ENCODE data around the gene G6PC3. TPM values are rescaled to one million over a fixed set of nuclear protein-coding genes. Genes with fewer than 3 reads are reported as not detected.

Gene G6PC3
- polyA plus RNA-seq, 2 donors = 36.3 to 43.5 TPM

DNA sequence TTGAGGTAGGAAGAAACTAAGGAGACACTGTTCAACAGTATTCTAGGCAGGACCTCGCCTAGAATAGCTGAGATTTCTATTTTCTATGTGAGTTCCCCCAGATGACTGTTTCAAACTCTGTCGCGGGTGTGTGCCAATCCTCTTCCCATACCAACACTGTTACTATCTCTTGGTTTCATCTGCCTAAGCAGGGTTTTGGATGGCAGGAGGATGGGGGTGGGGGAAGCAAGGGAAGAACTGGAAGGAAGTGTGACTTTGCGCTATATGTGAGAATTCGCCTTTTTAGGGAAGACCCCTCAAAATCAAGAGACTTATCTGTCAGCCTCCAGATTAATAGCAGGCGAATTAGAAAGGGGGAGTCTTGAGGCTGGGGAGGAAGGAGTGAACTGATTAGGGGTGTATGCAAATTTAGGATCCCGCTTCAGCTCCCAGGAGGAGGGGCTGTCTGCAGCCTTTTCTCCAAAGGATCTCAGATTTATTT is 521 bp upstream of the G6PC3 start:
- peak overlapping the region; percentile 93 to 95 for H3K27ac ChIP-seq (ENCODE audit: low read depth in 2 of 2, low read length in 1 of 2)
- peaks cover 0 to 8% of the 10 kb centered on the region in 2 donors for H3K4me1 ChIP-seq (ENCODE audit: control insufficient read depth in 2 of 2, insufficient read depth in 2 of 2, low read length in 1 of 2)
- no peaks in the 10 kb centered on the region for H3K27me3 ChIP-seq (ENCODE audit: control insufficient read depth in 1 of 2, insufficient read depth in 2 of 2, low read length in 2 of 2)
- peaks cover 4 to 6% of the 10 kb centered on the region in 2 donors for H3K36me3 ChIP-seq (ENCODE audit: control insufficient read depth in 2 of 2, insufficient read depth in 2 of 2, low read length in 1 of 2)
- peak overlapping the region in 1 of 2 donors; percentile 64 for H3K4me3 ChIP-seq (ENCODE audit: low read depth in 1 of 2, low read length in 2 of 2)
- WGBS, 2 donors = 23 to 32% methylated on average over 7 of the region's 7 CpGs
- H3K9me3 ChIP-seq (ENCODE audit: control insufficient read depth in 2 of 2, insufficient read depth in 1 of 2, low read depth in 1 of 2, low read length in 1 of 2) = no peaks in the 10 kb centered on the region

DNA sequence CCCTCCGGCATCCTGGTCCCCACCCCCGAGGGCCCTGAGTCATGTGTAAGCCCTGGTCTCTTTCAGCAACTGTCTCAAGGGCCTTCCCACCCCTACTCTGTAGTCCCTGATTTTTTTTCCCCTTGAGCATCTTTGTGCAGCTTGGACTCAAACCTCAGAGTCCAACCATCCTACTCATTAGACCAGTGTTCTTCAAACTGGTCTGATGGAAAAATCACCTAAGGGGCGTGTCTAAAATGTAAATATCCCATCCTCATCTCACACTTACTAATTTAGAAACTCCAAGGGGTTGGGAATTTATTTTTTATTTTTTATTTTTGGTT is 624 bp downstream of the G6PC3 start:
- H3K4me3 ChIP-seq (ENCODE audit: low read depth in 1 of 2, low read length in 2 of 2) = peak overlapping the region; percentile 64 to 68
- 3 to 4% methylated on average over 3 of the region's 3 CpGs for WGBS, 2 donors
- H3K4me1 ChIP-seq (ENCODE audit: control insufficient read depth in 2 of 2, insufficient read depth in 2 of 2, low read length in 1 of 2) = peaks cover 0 to 9% of the 10 kb centered on the region in 2 donors
- peak overlapping the region; percentile 93 to 95 for H3K27ac ChIP-seq (ENCODE audit: low read depth in 2 of 2, low read length in 1 of 2)
- H3K27me3 ChIP-seq (ENCODE audit: control insufficient read depth in 1 of 2, insufficient read depth in 2 of 2, low read length in 2 of 2) = no peaks in the 10 kb centered on the region
- peaks cover 7 to 15% of the 10 kb centered on the region in 2 donors for H3K36me3 ChIP-seq (ENCODE audit: control insufficient read depth in 2 of 2, insufficient read depth in 2 of 2, low read length in 1 of 2)
- H3K9me3 ChIP-seq (ENCODE audit: control insufficient read depth in 2 of 2, insufficient read depth in 1 of 2, low read depth in 1 of 2, low read length in 1 of 2) = no peaks in the 10 kb centered on the region

DNA sequence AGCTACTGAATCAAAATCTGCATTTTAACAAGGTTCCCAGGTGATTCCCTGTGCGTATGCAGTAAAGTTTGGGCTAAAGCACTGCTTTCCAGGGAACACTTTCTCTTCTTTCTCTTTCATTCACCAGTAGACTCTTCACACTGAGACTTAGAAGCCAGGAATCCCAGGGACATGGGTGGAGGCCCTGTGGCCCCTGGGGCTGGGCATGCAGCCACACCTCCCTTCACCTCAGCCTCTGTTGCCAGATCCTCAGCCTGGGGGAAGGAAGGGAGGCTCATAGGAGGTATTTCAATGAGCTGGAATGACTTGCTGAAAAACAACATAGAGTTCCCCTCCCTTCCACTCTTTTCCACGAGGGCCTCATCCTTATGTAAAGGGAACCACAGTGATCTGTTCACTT is 1.2 kb downstream of the G6PC3 start:
- peak overlapping the region in 1 of 2 donors; percentile 64 for H3K4me3 ChIP-seq (ENCODE audit: low read depth in 1 of 2, low read length in 2 of 2)
- H3K36me3 ChIP-seq (ENCODE audit: control insufficient read depth in 2 of 2, insufficient read depth in 2 of 2, low read length in 1 of 2) = peaks cover 7 to 21% of the 10 kb centered on the region in 2 donors
- 28 to 43% methylated on average over 2 of the region's 2 CpGs for WGBS, 2 donors
- no peaks in the 10 kb centered on the region for H3K9me3 ChIP-seq (ENCODE audit: control insufficient read depth in 2 of 2, insufficient read depth in 1 of 2, low read depth in 1 of 2, low read length in 1 of 2)
- no peaks in the 10 kb centered on the region for H3K27me3 ChIP-seq (ENCODE audit: control insufficient read depth in 1 of 2, insufficient read depth in 2 of 2, low read length in 2 of 2)
- peaks cover 0 to 9% of the 10 kb centered on the region in 2 donors for H3K4me1 ChIP-seq (ENCODE audit: control insufficient read depth in 2 of 2, insufficient read depth in 2 of 2, low read length in 1 of 2)
- H3K27ac ChIP-seq (ENCODE audit: low read depth in 2 of 2, low read length in 1 of 2) = peak overlapping the region; percentile 51 to 60

DNA sequence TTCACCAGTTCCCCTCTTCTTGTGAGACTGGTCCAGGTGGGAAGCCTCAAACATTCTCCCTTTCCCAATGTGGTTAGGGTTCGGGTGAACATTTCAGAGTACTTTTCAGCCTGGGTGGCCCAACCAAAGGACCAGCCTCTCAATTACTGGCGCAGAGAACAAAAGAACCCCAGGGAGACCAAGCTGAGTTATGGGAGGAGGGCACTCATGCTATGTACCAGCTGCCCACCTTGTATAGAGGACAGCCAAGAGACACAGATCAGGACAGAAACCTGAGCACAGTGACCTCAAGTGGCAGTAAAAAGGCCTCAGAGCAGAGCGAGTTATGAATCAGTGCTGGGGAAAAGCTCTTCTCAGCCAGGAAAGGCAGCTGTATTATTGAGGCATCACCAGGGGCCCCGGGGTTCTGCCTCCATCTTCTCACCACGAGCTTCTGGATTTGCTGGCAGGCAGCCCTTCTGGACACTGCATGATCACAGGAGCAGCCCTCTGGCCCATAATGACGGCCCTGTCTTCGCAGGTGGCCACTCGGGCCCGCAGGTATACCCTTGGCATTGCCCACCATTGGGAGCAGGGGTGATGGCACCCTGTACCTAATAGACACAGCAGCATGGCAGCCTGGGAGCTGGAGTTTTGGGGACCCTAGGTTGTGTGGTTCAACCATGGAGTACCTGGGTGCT is 3.8 kb downstream of the G6PC3 start:
- WGBS, 2 donors = 83 to 87% methylated on average over 9 of the region's 9 CpGs
- H3K36me3 ChIP-seq (ENCODE audit: control insufficient read depth in 2 of 2, insufficient read depth in 2 of 2, low read length in 1 of 2) = peaks cover 12 to 42% of the 10 kb centered on the region in 2 donors
- no peaks in the 10 kb centered on the region for H3K9me3 ChIP-seq (ENCODE audit: control insufficient read depth in 2 of 2, insufficient read depth in 1 of 2, low read depth in 1 of 2, low read length in 1 of 2)
- H3K27me3 ChIP-seq (ENCODE audit: control insufficient read depth in 1 of 2, insufficient read depth in 2 of 2, low read length in 2 of 2) = no peaks in the 10 kb centered on the region
- H3K4me3 ChIP-seq (ENCODE audit: low read depth in 1 of 2, low read length in 2 of 2) = no peak overlapping the region
- no peak overlapping the region for H3K27ac ChIP-seq (ENCODE audit: low read depth in 2 of 2, low read length in 1 of 2)
- H3K4me1 ChIP-seq (ENCODE audit: control insufficient read depth in 2 of 2, insufficient read depth in 2 of 2, low read length in 1 of 2) = peaks cover 0 to 9% of the 10 kb centered on the region in 2 donors

DNA sequence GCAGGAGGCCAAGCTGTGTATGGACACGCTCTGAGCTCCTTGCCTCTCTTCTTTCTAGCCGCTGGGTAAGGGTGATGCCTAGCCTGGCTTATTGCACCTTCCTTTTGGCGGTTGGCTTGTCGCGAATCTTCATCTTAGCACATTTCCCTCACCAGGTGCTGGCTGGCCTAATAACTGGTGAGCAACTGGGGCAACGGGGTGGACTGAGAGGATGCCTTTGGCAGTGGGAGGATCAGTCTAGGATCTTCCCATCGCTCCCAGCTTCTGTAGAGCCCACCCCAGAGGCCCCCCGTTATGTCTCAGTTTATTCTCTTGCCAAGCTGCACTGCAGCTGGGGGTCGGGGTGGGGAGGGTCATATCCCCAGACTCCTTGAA is 4.4 kb downstream of the G6PC3 start:
- Histone ChIP-seq H3K4me3 (ENCODE audit: low read depth in 1 of 2, low read length in 2 of 2) (no peak overlapping the region), H3K4me1 (ENCODE audit: control insufficient read depth in 2 of 2, insufficient read depth in 2 of 2, low read length in 1 of 2) (peaks cover 0 to 9% of the 10 kb centered on the region in 2 donors), H3K9me3 (ENCODE audit: control insufficient read depth in 2 of 2, insufficient read depth in 1 of 2, low read depth in 1 of 2, low read length in 1 of 2) (no peaks in the 10 kb centered on the region), H3K36me3 (ENCODE audit: control insufficient read depth in 2 of 2, insufficient read depth in 2 of 2, low read length in 1 of 2) (peaks cover 12 to 45% of the 10 kb centered on the region in 2 donors), H3K27ac (ENCODE audit: low read depth in 2 of 2, low read length in 1 of 2) (no peak overlapping the region), H3K27me3 (ENCODE audit: control insufficient read depth in 1 of 2, insufficient read depth in 2 of 2, low read length in 2 of 2) (no peaks in the 10 kb centered on the region)
- WGBS, 2 donors = 85 to 92% methylated on average over 9 of the region's 9 CpGs

DNA sequence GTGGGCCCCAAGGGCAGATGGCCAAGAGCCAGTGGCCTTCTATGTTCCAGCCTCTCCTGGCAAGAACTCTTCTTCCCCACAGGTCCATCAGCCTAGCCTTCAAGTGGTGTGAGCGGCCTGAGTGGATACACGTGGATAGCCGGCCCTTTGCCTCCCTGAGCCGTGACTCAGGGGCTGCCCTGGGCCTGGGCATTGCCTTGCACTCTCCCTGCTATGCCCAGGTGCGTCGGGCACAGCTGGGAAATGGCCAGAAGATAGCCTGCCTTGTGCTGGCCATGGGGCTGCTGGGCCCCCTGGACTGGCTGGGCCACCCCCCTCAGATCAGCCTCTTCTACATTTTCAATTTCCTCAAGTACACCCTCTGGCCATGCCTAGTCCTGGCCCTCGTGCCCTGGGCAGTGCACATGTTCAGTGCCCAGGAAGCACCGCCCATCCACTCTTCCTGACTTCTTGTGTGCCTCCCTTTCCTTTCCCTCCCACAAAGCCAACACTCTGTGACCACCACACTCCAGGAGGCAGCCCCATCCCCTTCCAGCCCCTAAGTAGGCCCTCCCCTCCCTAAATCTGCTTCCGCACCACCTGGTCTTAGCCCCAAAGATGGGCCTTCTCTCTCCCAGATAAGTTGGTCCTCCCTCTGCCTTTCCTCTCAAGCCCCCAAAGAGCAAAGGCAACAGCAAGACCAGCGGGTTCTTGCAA is 5.2 kb downstream of the G6PC3 start:
- H3K27ac ChIP-seq (ENCODE audit: low read depth in 2 of 2, low read length in 1 of 2) = no peak overlapping the region
- H3K27me3 ChIP-seq (ENCODE audit: control insufficient read depth in 1 of 2, insufficient read depth in 2 of 2, low read length in 2 of 2) = no peaks in the 10 kb centered on the region
- peaks cover 17 to 54% of the 10 kb centered on the region in 2 donors for H3K36me3 ChIP-seq (ENCODE audit: control insufficient read depth in 2 of 2, insufficient read depth in 2 of 2, low read length in 1 of 2)
- no peak overlapping the region for H3K4me3 ChIP-seq (ENCODE audit: low read depth in 1 of 2, low read length in 2 of 2)
- WGBS, 2 donors = 72 to 79% methylated on average over 10 of the region's 10 CpGs
- H3K4me1 ChIP-seq (ENCODE audit: control insufficient read depth in 2 of 2, insufficient read depth in 2 of 2, low read length in 1 of 2) = peaks cover 0 to 9% of the 10 kb centered on the region in 2 donors
- H3K9me3 ChIP-seq (ENCODE audit: control insufficient read depth in 2 of 2, insufficient read depth in 1 of 2, low read depth in 1 of 2, low read length in 1 of 2) = no peaks in the 10 kb centered on the region

DNA sequence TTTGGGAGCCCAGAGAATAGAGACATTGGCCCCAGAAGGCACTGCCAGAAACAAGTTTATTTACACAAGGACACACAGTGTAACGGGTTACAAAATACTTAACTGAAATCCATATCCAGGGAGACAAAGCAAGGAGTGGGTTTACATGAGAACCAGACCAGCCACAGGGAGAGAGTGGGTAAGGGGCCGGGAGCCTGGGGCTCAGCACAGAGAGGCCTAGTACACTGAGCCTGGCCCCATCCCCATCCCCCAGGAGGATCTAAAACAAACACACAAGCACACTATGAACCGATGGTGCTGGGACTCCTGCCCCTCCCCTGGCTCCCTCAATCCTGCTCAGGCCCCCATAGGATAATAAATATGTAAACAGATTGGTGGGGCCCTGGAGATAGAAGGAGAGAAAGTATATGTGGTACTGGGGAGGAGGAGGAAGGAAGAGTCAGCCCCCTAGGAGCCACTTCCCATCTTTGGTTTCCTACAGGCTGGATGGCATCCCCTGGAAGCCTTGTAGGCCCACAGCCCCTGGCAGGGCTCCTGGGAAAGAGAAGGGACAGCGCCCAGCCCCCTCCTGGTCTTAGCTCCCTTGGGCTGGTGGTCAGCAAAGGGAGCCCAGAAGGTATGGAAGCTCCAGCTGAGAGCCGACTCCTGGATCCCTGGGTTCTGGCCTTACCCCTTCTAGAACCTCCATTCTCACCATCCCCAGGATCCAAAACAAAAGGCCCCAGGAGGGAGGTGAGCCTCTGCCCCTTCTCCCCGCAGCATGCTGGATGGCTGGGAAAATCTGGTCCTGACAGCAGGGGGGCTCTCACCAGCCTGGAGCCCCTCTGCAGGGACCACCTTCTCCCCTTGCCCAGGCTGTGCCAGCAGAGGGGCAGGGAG is 6.4 kb downstream of the G6PC3 start:
- Histone ChIP-seq H3K4me3 (ENCODE audit: low read depth in 1 of 2, low read length in 2 of 2) (no peak overlapping the region), H3K27me3 (ENCODE audit: control insufficient read depth in 1 of 2, insufficient read depth in 2 of 2, low read length in 2 of 2) (no peaks in the 10 kb centered on the region), H3K4me1 (ENCODE audit: control insufficient read depth in 2 of 2, insufficient read depth in 2 of 2, low read length in 1 of 2) (peaks cover 0 to 4% of the 10 kb centered on the region in 2 donors), H3K9me3 (ENCODE audit: control insufficient read depth in 2 of 2, insufficient read depth in 1 of 2, low read depth in 1 of 2, low read length in 1 of 2) (no peaks in the 10 kb centered on the region), H3K36me3 (ENCODE audit: control insufficient read depth in 2 of 2, insufficient read depth in 2 of 2, low read length in 1 of 2) (peaks cover 18 to 58% of the 10 kb centered on the region in 2 donors), H3K27ac (ENCODE audit: low read depth in 2 of 2, low read length in 1 of 2) (peak overlapping the region in 1 of 2 donors; percentile 10)
- WGBS, 2 donors = 67 to 71% methylated on average over 6 of the region's 6 CpGs

DNA sequence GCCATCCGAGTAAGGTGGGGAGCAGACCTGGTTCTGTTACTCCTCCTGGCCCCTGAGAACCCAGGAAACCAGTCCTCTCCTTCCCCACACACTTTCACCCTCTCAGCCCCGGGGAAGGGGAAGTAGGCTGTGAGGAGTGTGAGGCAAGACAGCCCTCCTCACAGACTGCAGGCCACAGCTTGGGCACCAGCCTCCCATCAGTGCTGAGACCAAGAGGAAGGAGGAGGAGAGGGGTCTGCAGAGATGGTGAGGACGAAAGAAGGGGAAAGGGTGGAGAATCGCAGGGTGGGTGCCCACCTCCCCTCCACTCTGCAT is 7.0 kb downstream of the G6PC3 start:
- Histone ChIP-seq H3K4me1 (ENCODE audit: control insufficient read depth in 2 of 2, insufficient read depth in 2 of 2, low read length in 1 of 2) (peaks cover 0 to 4% of the 10 kb centered on the region in 2 donors), H3K4me3 (ENCODE audit: low read depth in 1 of 2, low read length in 2 of 2) (no peak overlapping the region), H3K27me3 (ENCODE audit: control insufficient read depth in 1 of 2, insufficient read depth in 2 of 2, low read length in 2 of 2) (no peaks in the 10 kb centered on the region), H3K9me3 (ENCODE audit: control insufficient read depth in 2 of 2, insufficient read depth in 1 of 2, low read depth in 1 of 2, low read length in 1 of 2) (no peaks in the 10 kb centered on the region), H3K27ac (ENCODE audit: low read depth in 2 of 2, low read length in 1 of 2) (no peak overlapping the region), H3K36me3 (ENCODE audit: control insufficient read depth in 2 of 2, insufficient read depth in 2 of 2, low read length in 1 of 2) (peaks cover 22 to 64% of the 10 kb centered on the region in 2 donors)
- 64 to 68% methylated on average over 4 of the region's 4 CpGs for WGBS, 2 donors

DNA sequence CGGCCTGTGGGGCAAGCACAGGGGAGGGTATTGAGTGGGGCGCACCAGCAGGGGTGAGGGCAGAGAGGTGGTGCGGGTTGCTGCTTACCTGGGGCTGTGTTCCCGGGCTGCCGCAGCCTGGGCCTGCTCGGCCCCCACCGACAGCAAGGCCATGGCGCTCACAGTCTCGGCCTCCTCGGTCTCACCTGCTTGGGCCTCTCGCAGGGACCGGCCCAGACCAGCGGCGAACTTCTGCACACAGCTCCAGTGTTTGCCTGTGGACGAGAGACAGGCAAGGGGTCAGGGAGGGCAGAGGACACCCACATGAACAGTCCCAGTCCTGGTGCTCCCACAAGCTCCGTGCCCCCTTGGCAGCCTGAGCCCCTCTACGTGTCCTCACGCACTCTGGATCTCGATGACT is 7.9 kb downstream of the G6PC3 start:
- Histone ChIP-seq H3K27me3 (ENCODE audit: control insufficient read depth in 1 of 2, insufficient read depth in 2 of 2, low read length in 2 of 2) (no peaks in the 10 kb centered on the region), H3K36me3 (ENCODE audit: control insufficient read depth in 2 of 2, insufficient read depth in 2 of 2, low read length in 1 of 2) (peaks cover 26 to 70% of the 10 kb centered on the region in 2 donors), H3K27ac (ENCODE audit: low read depth in 2 of 2, low read length in 1 of 2) (no peak overlapping the region), H3K4me1 (ENCODE audit: control insufficient read depth in 2 of 2, insufficient read depth in 2 of 2, low read length in 1 of 2) (peaks cover 0 to 4% of the 10 kb centered on the region in 2 donors), H3K9me3 (ENCODE audit: control insufficient read depth in 2 of 2, insufficient read depth in 1 of 2, low read depth in 1 of 2, low read length in 1 of 2) (no peaks in the 10 kb centered on the region), H3K4me3 (ENCODE audit: low read depth in 1 of 2, low read length in 2 of 2) (no peak overlapping the region)
- WGBS, 2 donors = 91% methylated on average over 19 of the region's 19 CpGs
